Stimulated activated CD4-positive, alpha-beta T cell treated with anti-CD3 and anti-CD28 coated beads, Interleukin-15, amount 100 ng/mL, for 48 hours (primary cell): ENCODE data around the gene TXNDC8.
"Not testable (repeated sequence)": the region's sequence is repeated elsewhere in the genome, so short reads cannot be mapped to it uniquely, and the experiment has no call there.

Experiments used
- DNase-seq, 2 donors: peaks; one replicate each; pipeline ENCODE4 v3.0.0-alpha.2; 2020; ENCODE audit warnings: low read depth in 2 of 2

Gene TXNDC8

DNA sequence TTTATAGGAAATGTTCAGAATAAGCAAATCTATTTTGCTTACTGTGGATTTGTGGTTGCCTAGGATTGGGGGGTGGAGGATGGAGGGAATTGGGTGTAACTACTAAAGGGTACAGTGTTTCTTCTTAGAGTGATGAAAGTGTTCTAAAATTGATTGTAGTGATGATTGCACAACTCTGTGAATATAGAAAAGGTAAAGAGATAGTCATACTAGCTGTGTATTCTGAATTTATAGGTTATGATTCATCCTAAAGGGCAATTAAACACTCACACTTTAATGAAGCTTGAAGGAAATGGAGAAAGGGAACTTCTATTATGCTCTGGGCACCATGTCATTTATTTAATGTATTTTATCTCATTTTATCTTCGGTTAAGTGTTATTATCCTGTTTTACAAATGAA lies 9.9 kb downstream of the TXNDC8 start:
- DNase-seq: no peak

DNA sequence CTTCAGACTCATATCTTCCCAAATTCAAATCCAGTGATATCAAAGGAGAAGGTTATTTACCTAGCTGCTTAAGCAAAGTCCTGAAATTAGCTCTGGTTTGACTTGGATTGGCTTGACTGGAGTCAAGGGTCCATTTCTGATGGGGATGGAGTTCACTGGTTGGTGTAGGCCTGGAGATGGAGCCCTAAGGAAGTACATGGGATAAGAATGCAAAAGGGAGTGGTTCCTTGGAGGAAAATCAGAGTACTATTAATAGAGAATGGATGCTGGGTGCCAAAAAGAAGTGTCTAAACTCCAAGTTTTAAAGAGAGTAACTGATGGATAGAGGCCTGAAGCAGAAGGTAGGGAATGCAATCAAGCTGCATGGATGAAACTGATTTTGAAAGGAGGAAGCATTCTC lies 13.8 kb downstream of the TXNDC8 start:
- no peak for DNase-seq

DNA sequence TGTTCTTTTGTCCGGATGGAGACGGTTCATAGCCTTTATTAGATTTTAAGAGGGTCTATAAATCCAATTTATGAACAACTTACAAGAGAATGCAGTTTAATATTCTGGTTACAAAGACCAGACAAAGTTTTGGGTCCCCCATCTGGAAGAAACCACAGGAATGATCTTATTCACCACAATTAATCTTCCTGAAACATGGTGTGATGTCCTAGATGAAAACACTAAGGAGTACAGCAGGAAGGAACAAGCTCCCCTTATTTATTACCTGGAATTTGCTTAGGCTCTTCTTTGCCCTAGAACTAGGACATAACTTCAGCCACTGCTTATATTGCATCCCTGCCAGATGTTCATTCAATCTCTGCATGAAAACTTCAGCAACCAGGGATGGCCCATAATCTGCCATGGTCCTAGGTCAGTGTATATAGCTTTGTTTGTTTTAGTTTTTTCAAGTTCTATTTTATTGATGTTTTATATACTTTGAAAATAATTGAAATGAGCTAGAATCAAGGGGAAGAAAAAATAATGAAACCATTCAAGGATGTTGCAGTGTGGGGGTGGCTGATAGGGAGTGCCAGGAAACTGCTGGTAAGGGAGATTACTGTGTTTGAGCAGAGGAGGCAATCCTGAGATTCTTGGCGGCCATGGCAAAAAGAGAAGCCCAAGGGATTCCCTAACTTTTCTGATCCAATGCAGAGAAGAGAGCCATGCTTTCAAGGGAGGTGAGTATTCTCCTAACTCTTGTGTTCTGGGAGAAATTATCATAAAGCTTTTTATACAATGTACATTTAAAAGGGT lies 16.8 kb downstream of the TXNDC8 start:
- no peak for DNase-seq

DNA sequence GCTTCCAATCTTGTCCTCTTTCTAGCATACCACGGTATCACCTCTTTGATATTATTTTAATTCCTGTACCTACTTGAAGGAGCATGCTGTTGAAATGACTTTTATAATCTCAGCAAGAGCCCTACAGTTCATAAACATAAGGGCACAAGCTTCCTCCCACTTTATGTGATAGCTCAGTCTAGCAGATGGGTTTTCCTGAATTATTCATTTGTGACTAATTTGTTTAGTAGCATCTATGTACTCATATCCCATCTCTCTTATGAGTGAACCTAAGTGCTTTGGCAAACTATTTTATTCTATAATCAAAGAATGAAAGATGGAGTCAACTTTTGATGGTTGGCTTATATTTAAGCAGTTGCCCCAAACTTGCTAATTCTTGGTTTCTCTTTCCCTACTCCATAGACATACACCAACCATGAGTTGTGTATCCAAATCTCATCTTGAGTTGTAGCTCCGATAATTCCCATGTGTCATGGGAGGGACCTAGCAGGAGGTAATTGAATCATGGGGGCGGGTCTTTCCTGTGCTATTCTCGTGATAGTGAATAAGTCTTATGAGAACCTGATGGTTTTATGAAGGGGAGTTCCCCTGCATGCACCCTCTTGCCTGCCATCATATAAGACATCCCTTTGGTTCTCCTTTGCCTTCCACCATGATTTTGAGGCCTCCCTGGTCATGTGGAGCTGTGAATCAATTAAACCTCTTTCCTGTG lies 17.7 kb downstream of the TXNDC8 start:
- no peak for DNase-seq

DNA sequence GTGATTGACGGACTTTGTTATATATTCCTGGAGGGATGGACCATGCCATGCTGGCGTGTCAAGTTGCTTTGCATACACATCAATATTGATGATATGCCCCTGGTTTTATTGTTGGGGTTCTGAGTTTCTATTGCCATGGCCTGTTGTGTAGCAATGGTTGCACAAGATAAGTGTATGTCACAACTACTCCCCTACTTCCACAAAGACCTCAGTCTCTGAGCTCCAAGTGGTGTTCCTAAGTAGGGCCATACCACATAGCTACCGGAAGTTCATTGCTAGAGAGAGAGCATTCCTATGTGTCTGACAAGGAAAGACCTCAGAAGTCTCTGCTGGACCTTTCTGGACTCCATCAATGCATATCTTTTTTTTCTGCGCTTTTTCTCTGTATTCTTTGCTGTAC lies 19.8 kb downstream of the TXNDC8 start:
- no peak for DNase-seq

DNA sequence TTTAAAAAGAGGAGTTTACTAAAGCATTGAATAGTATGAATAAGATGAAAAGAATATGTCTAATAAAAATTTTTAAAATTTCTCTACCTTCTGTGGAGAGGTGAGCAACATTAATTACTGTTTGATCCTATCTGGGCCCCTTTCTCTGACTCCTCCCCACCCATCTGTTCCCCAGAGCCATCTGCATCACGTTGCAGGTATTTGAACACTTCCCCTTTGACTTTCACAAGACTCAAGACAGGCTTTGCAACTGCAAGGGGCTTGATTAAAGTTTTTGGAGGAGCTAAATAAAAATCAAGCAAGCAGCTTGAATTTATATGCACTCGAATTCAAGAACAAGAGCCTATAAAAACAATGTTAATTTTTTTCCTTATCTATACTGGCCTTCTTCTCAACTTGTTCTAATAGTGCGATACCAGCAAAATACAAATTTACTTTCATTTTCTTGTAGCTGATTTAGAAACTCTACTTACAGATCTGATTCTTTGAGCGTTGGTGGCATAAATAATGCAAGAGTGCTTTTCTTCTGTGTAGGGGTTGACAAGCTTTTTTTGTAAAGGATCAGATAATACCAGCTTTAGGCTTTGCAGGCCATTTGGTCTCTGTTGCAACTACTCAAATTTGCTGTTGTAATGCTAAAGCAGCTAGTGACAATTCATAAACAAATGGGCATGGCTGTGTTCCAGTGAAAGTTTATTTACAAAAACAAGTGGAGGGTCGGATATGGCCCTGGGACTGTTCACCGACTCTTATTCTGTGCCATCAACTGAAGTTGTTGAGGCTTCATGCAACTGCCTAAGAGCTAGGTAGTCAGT lies 21.2 kb downstream of the TXNDC8 start:
- no peak for DNase-seq

DNA sequence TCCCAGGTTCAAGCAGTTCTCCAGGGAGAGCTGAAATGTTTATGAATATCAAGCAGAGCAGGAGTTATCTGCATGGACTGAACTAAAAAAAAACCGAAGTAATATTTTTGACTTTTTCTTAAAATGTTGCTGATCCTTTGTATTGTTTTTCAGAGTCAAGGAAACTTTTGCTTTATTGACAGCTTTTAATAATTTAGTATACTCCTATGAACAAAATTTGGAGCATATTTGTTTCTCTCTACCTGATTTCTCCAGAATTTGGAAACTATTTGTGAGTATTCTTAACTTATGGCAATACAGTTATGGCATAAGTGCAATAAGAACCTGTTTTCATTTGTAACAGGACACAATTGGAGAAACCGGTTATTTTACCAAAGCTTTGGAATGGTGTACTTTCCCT lies 25.7 kb downstream of the TXNDC8 start:
- not testable (repeated sequence) for DNase-seq

DNA sequence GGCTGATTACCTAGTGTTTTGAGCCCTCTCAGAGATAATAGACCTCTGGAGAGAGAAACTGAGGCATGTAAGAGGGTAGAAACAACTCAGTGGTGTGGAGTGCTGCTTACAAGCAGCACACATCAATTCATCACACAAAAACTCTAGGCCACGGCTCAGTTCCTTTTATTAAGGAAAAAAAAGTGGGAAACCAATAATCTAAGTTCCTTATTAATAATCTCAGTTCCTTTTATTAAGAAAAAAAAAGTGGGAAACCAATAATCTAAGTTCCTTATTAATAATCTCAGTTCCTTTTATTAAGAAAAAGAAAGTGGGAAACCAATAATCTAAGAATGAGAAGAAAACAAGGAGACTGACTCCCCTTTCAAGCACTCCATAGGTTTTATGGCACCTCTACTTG lies 28.0 kb downstream of the TXNDC8 start:
- DNase-seq: no peak

DNA sequence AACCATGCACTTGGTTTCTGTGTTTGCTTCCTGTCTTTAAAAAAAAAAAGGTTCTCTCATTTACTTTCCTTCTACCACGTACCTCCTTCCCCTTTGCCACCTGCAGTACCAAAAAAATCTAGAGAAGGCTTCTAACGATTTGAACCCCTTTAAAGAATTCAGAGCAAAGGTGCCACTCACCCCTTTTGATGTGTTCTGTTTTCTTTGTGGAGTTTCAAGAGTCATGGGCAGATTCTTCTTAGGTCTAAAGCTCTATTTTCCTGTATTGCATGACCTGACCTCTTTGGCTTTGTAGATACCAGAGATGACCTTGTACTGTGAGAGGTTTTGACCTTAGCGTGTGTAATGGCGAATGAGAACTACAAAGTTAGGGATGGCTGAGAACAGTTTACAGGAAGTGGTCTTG lies 29.0 kb downstream of the TXNDC8 start:
- DNase-seq: no peak

DNA sequence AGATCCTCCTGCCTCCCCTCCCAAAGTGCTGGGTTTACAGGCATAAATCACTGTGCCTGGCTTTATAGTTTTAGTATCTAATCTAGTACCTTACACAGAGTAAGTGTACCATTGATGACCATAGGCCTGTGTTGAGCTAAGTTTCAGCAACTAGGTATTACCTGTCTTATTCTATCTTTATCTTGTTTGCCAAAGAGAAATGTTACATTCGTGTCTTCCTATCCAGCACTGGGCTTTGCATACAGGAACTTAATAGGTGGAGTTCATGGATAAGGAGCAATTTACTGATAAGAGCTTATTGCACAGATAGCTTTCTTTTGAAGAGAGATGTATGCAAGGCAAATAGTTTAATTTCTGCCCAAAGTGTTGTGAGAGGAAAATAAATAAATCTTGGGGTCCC lies 30.5 kb downstream of the TXNDC8 start:
- no peak for DNase-seq

DNA sequence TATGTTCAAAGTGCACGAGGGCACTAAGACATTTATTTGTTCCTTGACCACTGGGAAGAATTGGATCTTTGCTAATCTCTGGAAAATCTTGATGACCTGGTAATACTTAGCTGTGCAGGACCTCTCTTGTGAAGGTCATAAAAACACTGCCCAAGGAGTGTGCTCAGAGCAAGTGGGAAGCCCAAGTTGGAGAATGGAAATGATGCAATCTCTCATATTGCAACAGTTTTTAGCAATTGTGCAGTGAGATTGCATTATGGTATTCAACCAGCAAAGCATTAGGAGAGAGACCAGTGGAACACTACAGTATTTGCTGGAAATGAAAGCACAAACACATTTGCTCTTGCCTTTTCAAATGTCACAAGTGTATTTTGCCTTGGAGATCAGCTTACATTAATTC lies 34.5 kb downstream of the TXNDC8 start:
- DNase-seq: no peak

DNA sequence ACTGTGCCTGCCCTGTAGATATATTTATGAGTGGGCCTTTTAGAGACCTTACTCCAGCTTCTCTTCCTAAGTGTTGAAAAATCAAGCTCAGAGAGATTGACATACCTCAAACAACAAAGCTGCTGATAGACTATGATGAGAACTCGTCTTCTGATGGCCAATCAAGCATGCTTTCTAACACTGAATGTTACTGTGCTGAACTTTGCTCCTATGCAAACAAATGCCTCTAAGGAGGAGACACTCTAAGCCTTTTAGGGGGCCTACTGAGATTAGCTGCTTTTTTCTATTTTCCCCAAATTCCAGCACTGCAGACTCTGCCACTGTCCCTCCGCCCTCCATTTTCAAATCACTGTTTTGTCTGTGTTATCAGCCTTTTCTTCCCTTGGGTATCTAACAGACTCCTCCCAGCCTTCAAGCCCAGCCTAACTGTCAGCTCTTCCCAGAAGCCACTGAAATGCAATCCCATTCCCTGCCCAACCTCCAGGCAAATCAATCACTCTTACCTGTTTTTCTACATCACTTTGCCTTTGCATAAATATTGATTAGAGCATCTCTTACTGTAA lies 39.5 kb downstream of the TXNDC8 start:
- no peak for DNase-seq

DNA sequence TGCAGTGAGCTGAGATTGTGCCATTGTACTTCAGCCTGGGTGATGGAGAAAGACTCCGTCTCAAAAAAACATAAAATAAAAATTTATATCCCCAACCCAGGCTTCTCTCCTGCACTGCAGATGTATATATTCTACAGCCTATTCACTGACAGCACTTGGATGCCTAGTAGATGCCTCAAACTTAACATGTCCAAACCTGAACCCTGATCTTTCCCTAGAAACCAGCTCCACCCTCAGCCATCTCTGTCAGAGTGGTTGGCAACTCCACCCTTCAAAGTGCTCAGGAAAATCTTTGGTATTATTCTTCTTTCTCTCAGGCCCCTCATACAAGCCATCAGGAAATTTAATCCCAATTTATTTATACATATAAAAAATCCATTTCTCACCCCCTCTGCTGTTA lies 44.4 kb downstream of the TXNDC8 start:
- DNase-seq: no peak

DNA sequence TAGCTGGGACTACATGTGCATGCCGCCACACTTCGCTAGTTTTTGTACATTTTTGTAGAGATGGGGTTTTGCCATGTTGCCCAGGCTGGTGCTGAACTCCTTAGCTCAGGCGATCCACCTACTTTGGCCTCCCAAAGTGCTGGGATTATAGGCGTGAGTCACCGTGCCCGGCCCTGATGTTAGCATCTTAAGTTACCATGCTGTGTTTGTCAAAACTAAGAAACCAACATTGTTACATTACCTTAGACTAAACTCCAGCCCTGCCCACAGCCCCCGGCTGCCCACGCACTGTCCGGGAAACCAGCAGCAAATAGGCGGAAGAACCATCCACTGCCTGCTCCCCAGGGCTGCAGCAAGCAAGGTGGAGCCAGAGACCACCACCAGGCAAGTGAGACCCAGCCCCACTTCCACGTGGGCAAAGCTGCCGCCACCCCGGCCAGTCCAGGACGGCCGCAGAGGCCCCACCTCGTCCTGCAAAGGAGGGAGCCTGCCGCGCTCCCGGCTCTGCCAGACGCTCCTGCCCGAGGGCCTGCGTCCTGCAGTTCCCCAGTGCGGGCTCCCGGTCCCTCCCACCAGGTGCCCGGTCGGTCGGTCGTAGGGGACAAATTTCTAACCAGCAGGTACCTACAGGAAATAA lies 45.6 kb downstream of the TXNDC8 start:
- no peak for DNase-seq

DNA sequence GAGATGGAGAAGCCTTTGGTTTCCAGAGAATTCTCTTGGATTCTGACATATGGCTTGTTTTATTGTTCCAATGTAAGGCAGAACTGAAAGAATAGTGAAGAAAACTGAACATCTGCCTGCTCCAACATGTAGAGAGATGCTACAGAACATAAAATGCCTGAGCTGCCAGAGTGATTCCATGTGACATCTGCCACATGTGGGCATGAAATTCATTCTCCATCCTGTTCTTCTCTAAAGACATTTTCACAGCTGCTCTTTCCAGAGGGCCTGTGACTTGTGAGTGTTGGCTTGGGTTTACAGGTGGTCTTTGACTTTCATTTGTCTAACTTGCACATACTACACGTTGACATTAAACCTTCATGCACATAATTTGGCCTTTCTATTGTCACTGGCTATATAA lies 47.7 kb downstream of the TXNDC8 start:
- DNase-seq: no peak

DNA sequence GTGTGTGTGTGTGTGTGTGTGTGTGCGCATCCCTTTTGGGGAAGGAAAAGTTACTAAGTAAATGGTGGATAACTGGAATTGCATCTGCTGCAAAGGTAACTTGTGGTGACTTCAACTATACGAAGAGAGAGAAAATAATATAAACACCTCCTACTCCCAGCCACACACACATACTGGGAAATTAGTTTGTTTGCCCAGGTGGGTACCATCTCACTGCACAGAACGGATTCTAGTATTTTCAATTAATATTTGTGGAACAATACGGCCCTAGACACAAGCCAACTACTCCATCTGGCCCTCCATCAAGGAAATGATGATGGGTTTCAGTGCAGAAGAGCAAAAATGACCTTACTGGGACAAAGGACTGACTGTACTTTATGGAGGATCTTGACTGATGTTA lies 49.2 kb downstream of the TXNDC8 start:
- DNase-seq: no peak

DNA sequence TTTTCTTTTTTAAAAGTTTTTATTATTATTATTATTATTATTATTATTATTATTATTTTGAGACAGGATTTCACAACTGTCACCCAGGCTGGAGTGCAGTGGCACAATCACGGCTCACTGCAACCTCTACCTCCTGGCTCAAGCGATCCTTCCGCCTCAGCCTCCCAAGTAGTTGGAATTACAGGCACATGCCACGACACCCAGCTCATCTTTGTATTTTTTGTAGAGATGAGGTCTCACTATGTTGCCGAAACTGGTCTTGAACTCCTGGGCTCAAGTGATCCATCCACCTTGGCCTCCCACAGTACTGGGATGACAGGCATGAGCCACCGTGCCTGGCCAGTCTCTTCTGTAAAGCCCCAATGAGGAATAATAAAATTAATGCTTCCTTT lies 50.4 kb downstream of the TXNDC8 start:
- DNase-seq: no peak

DNA sequence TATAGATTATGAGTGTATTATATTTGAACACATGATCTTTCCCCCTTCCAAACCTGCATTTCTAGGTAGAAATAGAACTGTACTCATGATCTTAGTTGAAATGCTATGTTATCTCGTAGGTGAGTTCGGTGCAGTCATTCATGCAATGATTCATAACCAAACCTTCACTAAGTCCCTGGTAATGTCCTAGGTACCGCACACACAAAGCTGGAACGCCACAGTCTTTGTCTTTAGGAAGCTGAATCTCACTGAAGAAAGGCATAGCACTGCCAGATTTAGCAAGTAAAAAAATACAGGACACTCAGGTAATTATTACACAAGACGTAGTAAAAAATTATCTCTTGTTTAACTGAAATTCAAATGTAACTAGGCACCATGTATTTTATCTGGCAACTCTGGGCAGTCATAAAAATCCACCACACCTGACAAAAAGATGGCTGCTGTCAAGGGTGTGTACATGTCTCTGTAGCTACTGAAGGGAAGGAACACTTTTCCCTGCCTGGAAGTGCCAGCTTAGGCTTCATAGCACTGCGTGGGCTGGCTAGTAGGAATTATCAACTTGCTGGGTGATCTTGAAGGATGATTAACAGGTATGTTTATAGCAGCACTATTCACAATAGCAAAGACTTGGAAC lies 53.3 kb downstream of the TXNDC8 start:
- no peak for DNase-seq

DNA sequence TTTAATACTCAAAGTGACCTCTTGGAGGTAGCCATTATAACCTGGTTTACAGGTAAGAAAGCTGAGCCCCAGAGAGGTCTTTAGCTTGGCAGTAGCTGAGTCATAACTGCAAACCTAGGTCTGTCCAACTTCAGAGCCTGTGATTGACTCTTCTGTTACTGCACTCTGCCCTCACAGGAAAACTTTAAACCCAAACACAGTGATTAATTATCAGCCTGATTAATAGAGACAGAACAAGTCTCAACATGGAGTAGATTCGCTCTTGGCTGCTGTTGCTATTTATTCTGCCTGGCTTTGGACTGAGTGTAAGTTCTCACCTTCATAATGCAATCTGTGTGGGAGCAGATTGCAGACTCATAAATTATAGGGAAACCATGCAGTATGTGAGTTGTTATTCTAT lies 53.9 kb downstream of the TXNDC8 start:
- DNase-seq: no peak

DNA sequence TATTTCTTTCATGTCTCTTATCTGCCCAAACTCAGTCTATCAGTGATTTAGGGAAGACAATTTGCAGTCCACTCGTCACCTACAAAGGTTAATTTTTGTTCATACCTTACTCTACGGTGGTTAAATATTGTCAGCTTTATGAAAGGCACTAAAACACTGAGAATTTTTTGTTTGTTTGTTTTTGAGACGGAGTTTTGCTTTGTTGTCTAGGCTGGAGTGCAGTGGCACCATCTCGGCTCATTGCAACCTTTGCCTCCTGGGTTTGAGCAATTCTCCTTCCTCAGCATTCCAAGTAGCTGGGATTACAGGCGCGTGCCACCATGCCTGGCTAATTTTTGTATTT lies 55.0 kb downstream of the TXNDC8 start:
- DNase-seq: no peak

DNA sequence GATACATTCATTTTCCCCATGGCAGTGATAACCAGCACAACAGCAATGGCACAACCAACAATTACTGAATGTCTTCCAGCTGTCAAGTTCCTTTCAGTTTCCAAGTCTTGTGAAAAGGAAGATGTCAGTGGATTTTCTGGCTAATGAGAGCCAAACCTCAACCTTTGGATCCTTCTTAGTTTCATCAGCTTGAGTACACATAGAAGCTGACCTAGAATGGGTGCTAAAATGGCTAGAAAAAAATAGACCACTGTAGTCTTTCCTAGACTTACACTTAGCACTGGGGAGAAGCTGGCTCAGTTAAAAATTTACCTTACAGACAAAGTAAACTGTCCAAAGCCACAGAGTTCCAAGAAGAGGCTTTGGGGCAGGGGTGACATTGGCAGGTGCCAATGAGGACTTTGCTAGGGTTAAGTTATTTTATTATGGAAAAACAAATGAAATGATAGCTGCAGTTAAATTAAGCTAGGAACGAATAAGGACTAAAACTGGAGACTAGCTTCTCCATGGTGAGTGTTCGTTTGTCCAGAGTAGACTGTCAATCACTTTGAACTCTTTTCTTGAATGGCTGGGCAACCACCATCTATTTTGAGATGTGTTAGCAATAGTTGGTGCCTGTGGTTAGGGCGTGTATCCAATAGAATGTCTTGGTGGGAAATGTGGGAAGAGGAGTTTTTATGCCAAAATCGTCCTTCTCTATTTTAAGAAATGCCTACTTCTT lies 55.5 kb downstream of the TXNDC8 start:
- DNase-seq: no peak
